ENCODE results near the gene NKIRAS1. TPM values are rescaled to one million over a fixed set of nuclear protein-coding genes. Genes with fewer than 3 reads are reported as not detected.

Gene NKIRAS1
- polyA plus RNA-seq, 3 donors: 0.69 to 2.0 (median 1.9) TPM

DNA sequence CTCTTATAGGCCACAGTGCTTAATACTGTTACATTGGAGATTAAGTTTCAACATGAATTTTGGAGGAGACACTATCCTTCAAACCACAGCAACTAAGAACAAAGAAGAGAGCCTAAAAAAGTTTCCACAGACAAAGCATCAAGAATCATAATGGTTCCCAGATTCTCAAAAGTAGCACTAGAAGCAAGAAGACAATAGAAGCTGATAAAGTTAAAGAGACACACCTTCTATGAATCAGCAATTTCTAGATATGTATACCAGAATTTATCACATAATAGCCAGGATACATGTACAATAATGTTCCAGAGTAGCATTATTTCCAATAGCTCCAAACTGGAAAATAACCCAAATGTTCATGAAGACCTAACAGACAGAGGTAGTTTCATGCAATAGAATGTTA lies 12.2 kb downstream of the NKIRAS1 start:
- H3K27me3 Mint-ChIP-seq (ENCODE audit: low read depth in 3 of 3): no peaks in the 10 kb centered on the region
- no peaks in the 10 kb centered on the region for H3K9me3 ChIP-seq (replicated peaks in 1 of 2; ENCODE audit: control insufficient read depth in 1 of 2, insufficient read depth in 1 of 2, low read length in 2 of 2)
- H3K9ac ChIP-seq (ENCODE audit: insufficient read depth, low read length, poor library complexity, severe bottlenecking): no peak overlapping the region
- H3K27me3 ChIP-seq (ENCODE audit: control insufficient read depth in 2 of 2, insufficient read depth in 2 of 2, low read length in 2 of 2): no peaks in the 10 kb centered on the region
- no peak overlapping the region for H3K4me3 ChIP-seq (replicated peaks in 1 of 3; ENCODE audit: low read depth in 2 of 3, low read length in 3 of 3)
- intact Hi-C loops (cut with micrococcal nuclease): no loop called here
- peaks cover 19 to 23% of the 10 kb centered on the region in 2 donors for H3K36me3 Mint-ChIP-seq
- H3K4me3 Mint-ChIP-seq: no peak overlapping the region
- no peak overlapping the region for H3K27ac ChIP-seq (ENCODE audit: low read depth in 1 of 2, low read length in 2 of 2)
- H2AFZ ChIP-seq (ENCODE audit: insufficient read depth, low read depth, low read length, poor library complexity, severe bottlenecking): no peak overlapping the region
- no peaks in the 10 kb centered on the region for H3K4me1 Mint-ChIP-seq
- H3K4me2 ChIP-seq (replicated peaks; ENCODE audit: extremely low read depth, low read length, poor library complexity, severe bottlenecking): no peak overlapping the region
- H3K4me1 ChIP-seq (ENCODE audit: control insufficient read depth in 1 of 2, insufficient read depth in 2 of 2, low read length in 2 of 2): no peaks in the 10 kb centered on the region
- no peaks in the 10 kb centered on the region for H3K79me2 ChIP-seq (ENCODE audit: insufficient read depth, low read length)
- no peak for DNase-seq
- H3K36me3 ChIP-seq (replicated peaks in 1 of 2; ENCODE audit: control insufficient read depth in 1 of 2, insufficient read depth in 2 of 2, low read length in 2 of 2): peaks cover 0 to 6% of the 10 kb centered on the region in 2 donors
- no peaks in the 10 kb centered on the region for H4K20me1 ChIP-seq (ENCODE audit: insufficient read depth, low read length)
- peaks cover 0 to 2% (median 0%) of the 10 kb centered on the region in 7 donors for H3K9me3 Mint-ChIP-seq
- TF ChIP-seq, protein P1, sequence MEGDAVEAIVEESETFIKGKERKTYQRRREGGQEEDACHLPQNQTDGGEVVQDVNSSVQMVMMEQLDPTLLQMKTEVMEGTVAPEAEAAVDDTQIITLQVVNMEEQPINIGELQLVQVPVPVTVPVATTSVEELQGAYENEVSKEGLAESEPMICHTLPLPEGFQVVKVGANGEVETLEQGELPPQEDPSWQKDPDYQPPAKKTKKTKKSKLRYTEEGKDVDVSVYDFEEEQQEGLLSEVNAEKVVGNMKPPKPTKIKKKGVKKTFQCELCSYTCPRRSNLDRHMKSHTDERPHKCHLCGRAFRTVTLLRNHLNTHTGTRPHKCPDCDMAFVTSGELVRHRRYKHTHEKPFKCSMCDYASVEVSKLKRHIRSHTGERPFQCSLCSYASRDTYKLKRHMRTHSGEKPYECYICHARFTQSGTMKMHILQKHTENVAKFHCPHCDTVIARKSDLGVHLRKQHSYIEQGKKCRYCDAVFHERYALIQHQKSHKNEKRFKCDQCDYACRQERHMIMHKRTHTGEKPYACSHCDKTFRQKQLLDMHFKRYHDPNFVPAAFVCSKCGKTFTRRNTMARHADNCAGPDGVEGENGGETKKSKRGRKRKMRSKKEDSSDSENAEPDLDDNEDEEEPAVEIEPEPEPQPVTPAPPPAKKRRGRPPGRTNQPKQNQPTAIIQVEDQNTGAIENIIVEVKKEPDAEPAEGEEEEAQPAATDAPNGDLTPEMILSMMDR (IDR thresholded peaks at IDR 0.05): no peak
- peak overlapping the region in 1 of 7 donors; percentile 11 for H3K27ac Mint-ChIP-seq

DNA sequence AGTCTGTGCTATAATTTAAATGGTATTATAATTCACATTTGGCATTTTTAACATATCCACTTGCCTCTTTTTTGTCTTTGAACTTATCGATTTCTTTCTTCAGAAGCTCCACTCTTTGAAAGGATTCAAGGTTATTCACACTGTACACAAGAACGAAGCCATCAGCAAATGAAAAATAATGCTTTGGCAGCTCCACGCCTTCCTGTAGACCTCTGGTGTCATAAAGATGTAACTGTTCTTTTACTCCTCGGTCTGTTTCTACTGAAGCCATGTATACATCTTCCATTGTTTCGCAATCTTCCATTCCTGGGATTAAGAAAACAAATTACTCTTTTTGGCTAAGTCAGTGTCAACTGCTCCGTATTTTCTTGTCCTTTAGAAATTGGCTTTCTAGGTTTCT lies 16.0 kb downstream of the NKIRAS1 start:
- 86% methylated on average over 4 of the region's 6 CpGs for WGBS (ENCODE audit: insufficient coverage)
- Mint-ChIP-seq H3K4me3 (no peak overlapping the region), H3K27ac (no peak overlapping the region), H3K4me1 (no peaks in the 10 kb centered on the region), H3K9me3 (peaks cover 0 to 2% (median 0%) of the 10 kb centered on the region in 7 donors), H3K27me3 (ENCODE audit: low read depth in 3 of 3) (peaks cover 0 to 1% (median 0%) of the 10 kb centered on the region in 3 donors), H3K36me3 (peaks cover 31 to 34% of the 10 kb centered on the region in 2 donors)
- Histone ChIP-seq H4K20me1 (ENCODE audit: insufficient read depth, low read length) (no peaks in the 10 kb centered on the region), H3K79me2 (ENCODE audit: insufficient read depth, low read length) (no peaks in the 10 kb centered on the region), H3K4me2 (replicated peaks; ENCODE audit: extremely low read depth, low read length, poor library complexity, severe bottlenecking) (no peak overlapping the region), H3K36me3 (replicated peaks in 1 of 2; ENCODE audit: control insufficient read depth in 1 of 2, insufficient read depth in 2 of 2, low read length in 2 of 2) (peaks cover 12 to 22% of the 10 kb centered on the region in 2 donors), H2AFZ (ENCODE audit: insufficient read depth, low read depth, low read length, poor library complexity, severe bottlenecking) (no peak overlapping the region), H3K9me3 (replicated peaks in 1 of 2; ENCODE audit: control insufficient read depth in 1 of 2, insufficient read depth in 1 of 2, low read length in 2 of 2) (no peaks in the 10 kb centered on the region), H3K27ac (ENCODE audit: low read depth in 1 of 2, low read length in 2 of 2) (no peak overlapping the region), H3K9ac (ENCODE audit: insufficient read depth, low read length, poor library complexity, severe bottlenecking) (no peak overlapping the region), H3K4me3 (replicated peaks in 1 of 3; ENCODE audit: low read depth in 2 of 3, low read length in 3 of 3) (no peak overlapping the region), H3K27me3 (ENCODE audit: control insufficient read depth in 2 of 2, insufficient read depth in 2 of 2, low read length in 2 of 2) (no peaks in the 10 kb centered on the region), H3K4me1 (ENCODE audit: control insufficient read depth in 1 of 2, insufficient read depth in 2 of 2, low read length in 2 of 2) (no peaks in the 10 kb centered on the region)
- no peak for DNase-seq
- intact Hi-C loops (cut with micrococcal nuclease): no loop called here
- TF ChIP-seq, protein P1 (IDR thresholded peaks at IDR 0.05): no peak

All from CD14-positive monocyte (primary cell).